Esophagus muscularis mucosa (tissue), 4 donors: ENCODE measurements around the gene DEDD2. TPM values are rescaled to one million over a fixed set of nuclear protein-coding genes. Genes with fewer than 3 reads are reported as not detected.

Experiments used
- DNase-seq: peaks from one replicate; pipeline ENCODE4 v3.0.0-alpha.2; 2017; ENCODE audit errors: extremely low spot score
- H3K27ac ChIP-seq, 4 donors: fragments of 200-600 bp; sonication (generic); replicated peaks in 1 of 4; 1 replicate in 3 of 4; 2 replicates in 1 of 4; pipeline ENCODE4 v1.5.1; 2016 to 2019; ENCODE audit warnings: mild to moderate bottlenecking in 1 of 4
- H3K27me3 ChIP-seq, 4 donors: fragments of 200-600 bp; sonication (generic); one replicate each; pipeline versions ENCODE4 v1.5.1 to v1.6.0; 2016 to 2019
- H3K36me3 ChIP-seq, 4 donors: fragments of 200-600 bp; sonication (generic); one replicate each; pipeline ENCODE4 v1.5.1; 2016 to 2019
- H3K4me1 ChIP-seq, 4 donors: fragments of 200-600 bp; sonication (generic); one replicate each; pipeline ENCODE4 v1.5.1; 2016 to 2019
- H3K4me3 ChIP-seq, 4 donors: fragments of 200-600 bp; sonication (generic); 1 replicate in 2 of 4; 2 replicates in 2 of 4; pipeline ENCODE4 v1.5.1; 2016 to 2019; ENCODE audit warnings: mild to moderate bottlenecking in 4 of 4, moderate library complexity in 1 of 4
- H3K9me3 ChIP-seq, 4 donors: fragments of 200-600 bp; sonication (generic); 1 replicate in 3 of 4; 2 replicates in 1 of 4; pipeline ENCODE4 v1.5.1; 2016 to 2019
- CTCF ChIP-seq, 3 experiments: fragments of 200-600 bp in 2 of 3; fragments of 450-650 bp in 1 of 3; sonication (generic) in 2 of 3; IDR thresholded peaks; one replicate each; pipeline ENCODE4 v1.5.1; 2017 to 2019; ENCODE audit warnings: antibody characterized with exemption in 3 of 3, mild to moderate bottlenecking in 2 of 3, moderate library complexity in 1 of 3
- EP300 ChIP-seq: sonication (generic); formaldehyde crosslinking; IDR thresholded peaks from one replicate; pipeline ENCODE4 v1.6.1; 2017; ENCODE audit warnings: antibody characterized with exemption
- POLR2A ChIP-seq: fragments of 450-650 bp; IDR thresholded peaks from one replicate; pipeline ENCODE4 v1.6.1; 2017; ENCODE audit warnings: antibody characterized with exemption, moderate library complexity, mild to moderate bottlenecking, low read depth
- POLR2AphosphoS5 ChIP-seq, 2 donors: sonication (generic); formaldehyde crosslinking; IDR thresholded peaks; one replicate each; pipeline ENCODE4 v1.6.1; 2017; ENCODE audit warnings: antibody characterized with exemption in 2 of 2
- WGBS: methylation state at CpG from one replicate; pipeline ENCODE4 v1.1.5; 2018; 5-methylcytosine and 5-hydroxymethylcytosine counted together
- intact Hi-C: fragments of 100-400 bp; cut with DNase I; formaldehyde crosslinking; loops from one replicate; pipeline ENCODE4 v1.15.1; 2023
- total RNA-seq, 4 donors: library from RNA; depleted of rRNA; stranded (reverse); fragments of >200 nt; gene quantifications; one replicate each; pipeline versions ENCODE4 v1.1.0 to v1.2.1, GENCODE V29; 2016

DEDD2 gene
- total RNA-seq, 4 donors from 2014 or later: 22.0 to 42.1 (median 31.2) TPM

GRCh38 chr19:42252365-42253244 is 35.1 kb upstream of the DEDD2 start:
- H3K4me1 ChIP-seq: peaks cover 57 to 79% (median 72%) of the 10 kb centered on the region in 4 donors

GRCh38 chr19:42251572-42252358 is 34.3 kb upstream of the DEDD2 start:
- H3K27ac ChIP-seq: peak overlapping the region; percentile 100
- H3K4me1 ChIP-seq: peaks cover 57 to 81% (median 73%) of the 10 kb centered on the region in 4 donors
- no peak for DNase-seq
- H3K27me3 ChIP-seq: no peaks in the 10 kb centered on the region
- peaks cover 5 to 35% (median 23%) of the 10 kb centered on the region in 4 donors for H3K36me3 ChIP-seq
- intact Hi-C loops: no loop called here
- TF ChIP-seq EP300 (no peak), POLR2AphosphoS5 (IDR thresholded peaks at IDR 0.05) (no peak), CTCF (IDR thresholded peaks at IDR 0.05) (no peak), POLR2A (no peak)
- H3K4me3 ChIP-seq: peak overlapping the region; percentile 85 to 98 (median 96)
- H3K9me3 ChIP-seq: no peaks in the 10 kb centered on the region
- 50% methylated on average over 4 of the region's 4 CpGs for WGBS

More at GRCh38 chr19:42252365-42253244, 35.1 kb upstream of the DEDD2 start:
- intact Hi-C loops: no loop called here
- TF ChIP-seq CTCF (IDR thresholded peaks at IDR 0.05): no peak
- TF ChIP-seq EP300: no peak
- TF ChIP-seq POLR2A: no peak
- peak; percentile 21 to 31 for TF ChIP-seq POLR2AphosphoS5 (IDR thresholded peaks at IDR 0.05)
- 1% methylated on average over 16 of the region's 27 CpGs for WGBS
- DNase-seq: no peak
- Histone ChIP-seq H3K36me3 (peaks cover 5 to 27% (median 23%) of the 10 kb centered on the region in 4 donors), H3K27me3 (no peaks in the 10 kb centered on the region), H3K27ac (peak overlapping the region; percentile 100), H3K9me3 (no peaks in the 10 kb centered on the region), H3K4me3 (peak overlapping the region; percentile 85 to 98 (median 96))

- no peaks in the 10 kb centered on the region for H3K9me3 ChIP-seq
- no peak for DNase-seq
- intact Hi-C loops: no loop called here
- peaks cover 5 to 37% (median 23%) of the 10 kb centered on the region in 4 donors for H3K36me3 ChIP-seq
- WGBS: 10% methylated on average over 10 of the region's 19 CpGs
- H3K27me3 ChIP-seq: no peaks in the 10 kb centered on the region
- H3K4me1 ChIP-seq: peaks cover 59 to 81% (median 73%) of the 10 kb centered on the region in 4 donors
- TF ChIP-seq EP300 (no peak), POLR2AphosphoS5 (IDR thresholded peaks at IDR 0.05) (peak in 1 of 2 donors; percentile 10)
- H3K4me3 ChIP-seq: peak overlapping the region; percentile 85 to 98 (median 96)
- peak overlapping the region; percentile 100 for H3K27ac ChIP-seq
Measured at GRCh38 chr19:42250666-42251531, 33.4 kb upstream of the DEDD2 start.

GRCh38 chr19:42250183-42250665 is 32.7 kb upstream of the DEDD2 start:
- H3K27ac ChIP-seq: peak overlapping the region; percentile 100
- no peaks in the 10 kb centered on the region for H3K27me3 ChIP-seq
- WGBS: 40% methylated on average over 8 of the region's 15 CpGs
- H3K4me3 ChIP-seq: peak overlapping the region; percentile 85 to 98 (median 96)
- no peaks in the 10 kb centered on the region for H3K9me3 ChIP-seq
- H3K36me3 ChIP-seq: peaks cover 5 to 37% (median 23%) of the 10 kb centered on the region in 4 donors
- peaks cover 66 to 81% (median 73%) of the 10 kb centered on the region in 4 donors for H3K4me1 ChIP-seq
- DNase-seq: no peak
- TF ChIP-seq POLR2AphosphoS5 (IDR thresholded peaks at IDR 0.05): peak in 1 of 2 donors; percentile 12
- no peak for TF ChIP-seq CTCF (IDR thresholded peaks at IDR 0.05)
- intact Hi-C loops: no loop called here
